Astrocyte of the cerebellum (primary cell): ENCODE measurements around the gene CLTA.

Experiments used
- DNase-seq: peaks from one replicate; pipeline ENCODE4 v3.0.0-alpha.2; 2011; ENCODE audit warnings: low read depth
- H3K4me3 ChIP-seq: 2 replicates; pipeline ENCODE4 v1.5.1; 2011; ENCODE audit warnings: mild to moderate bottlenecking, low read depth, low read length, moderate library complexity
- CTCF ChIP-seq: IDR thresholded peaks from 2 replicates; pipeline ENCODE4 v1.5.1; 2012; ENCODE audit warnings: low read length, low read depth, moderate library complexity, mild to moderate bottlenecking; ENCODE audit errors: missing control alignments
- in situ Hi-C: cut with HindIII; loops from 2 replicates; pipeline ENCODE4 v1.10.0; 2017; ENCODE audit warnings: low sequenced_read_pairs

Gene CLTA

GRCh38 chr9:36194326-36195000 is 3.7 kb downstream of the CLTA start:
- DNase-seq = no peak

GRCh38 chr9:36204906-36205547 is 14.3 kb downstream of the CLTA start:
- no peak overlapping the region for H3K4me3 ChIP-seq
- peak; percentile 36 for TF ChIP-seq CTCF
- in situ Hi-C loops = no loop called here
- no peak for DNase-seq

More at GRCh38 chr9:36194326-36195000, 3.7 kb downstream of the CLTA start:
- H3K4me3 ChIP-seq = no peak overlapping the region
- in situ Hi-C loops = no loop called here
- TF ChIP-seq CTCF = no peak

GRCh38 chr9:36207016-36207415 is 16.3 kb downstream of the CLTA start:
- in situ Hi-C loops = no loop called here
- TF ChIP-seq CTCF = no peak
- H3K4me3 ChIP-seq = no peak overlapping the region
- no peak for DNase-seq

- H3K4me3 ChIP-seq = no peak overlapping the region
- in situ Hi-C loops = no loop called here
- no peak for DNase-seq
- TF ChIP-seq CTCF = no peak
Measured at GRCh38 chr9:36207546-36208012, 16.9 kb downstream of the CLTA start.

- DNase-seq = no peak
- TF ChIP-seq CTCF = no peak
- no peak overlapping the region for H3K4me3 ChIP-seq
- in situ Hi-C loops = no loop called here
Measured at GRCh38 chr9:36208521-36209253, 18.0 kb downstream of the CLTA start.

- DNase-seq = no peak
- TF ChIP-seq CTCF = no peak
- H3K4me3 ChIP-seq = no peak overlapping the region
- in situ Hi-C loops = no loop called here
Measured at GRCh38 chr9:36210722-36211121, 20.0 kb downstream of the CLTA start.
